ENCODE data around the gene FRMD4A.
A peak's percentile ranks its signal among the peaks of the same experiment; 100 is the strongest.

The FRMD4A gene

DNA sequence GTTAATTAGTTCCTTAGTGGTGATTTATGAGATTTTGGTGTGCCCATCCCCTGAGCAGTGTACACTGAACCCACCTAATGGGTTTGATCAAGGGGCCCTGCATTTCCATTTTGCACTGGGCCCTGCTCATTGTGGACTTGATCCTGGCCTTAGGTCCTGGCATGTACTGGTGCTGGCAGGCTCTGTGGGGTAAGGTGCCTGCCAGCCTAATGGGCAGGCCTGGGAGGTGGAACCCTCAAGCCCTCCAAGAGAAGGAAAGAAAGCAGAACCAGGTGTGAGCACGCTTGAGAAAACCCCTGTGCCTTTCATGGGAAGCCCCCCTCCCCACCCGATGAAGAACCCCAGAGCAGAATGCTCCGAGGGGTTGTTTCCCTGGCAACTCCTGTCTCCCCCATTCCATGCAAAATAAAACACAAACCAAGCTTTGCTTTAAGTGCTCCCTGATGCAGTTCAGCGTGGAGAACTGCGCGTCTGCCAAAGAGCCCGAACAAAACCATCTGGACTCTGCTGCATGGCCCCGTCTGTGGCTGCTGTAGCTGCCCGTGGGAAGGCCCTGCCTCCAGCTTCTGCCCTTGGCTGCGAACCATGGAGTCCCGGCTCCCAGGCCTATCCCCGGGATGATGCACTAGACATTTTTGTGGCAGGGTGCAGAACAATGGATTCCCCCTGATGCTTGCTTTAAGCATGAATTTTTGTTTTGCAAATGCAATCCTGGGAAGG is 620.6 kb downstream of the FRMD4A start:
- intact Hi-C loops (cut with DNase I), result no loop called here
- peak in 17 of 42 donors; percentile 12 to 64 (median 35) for DNase-seq

DNA sequence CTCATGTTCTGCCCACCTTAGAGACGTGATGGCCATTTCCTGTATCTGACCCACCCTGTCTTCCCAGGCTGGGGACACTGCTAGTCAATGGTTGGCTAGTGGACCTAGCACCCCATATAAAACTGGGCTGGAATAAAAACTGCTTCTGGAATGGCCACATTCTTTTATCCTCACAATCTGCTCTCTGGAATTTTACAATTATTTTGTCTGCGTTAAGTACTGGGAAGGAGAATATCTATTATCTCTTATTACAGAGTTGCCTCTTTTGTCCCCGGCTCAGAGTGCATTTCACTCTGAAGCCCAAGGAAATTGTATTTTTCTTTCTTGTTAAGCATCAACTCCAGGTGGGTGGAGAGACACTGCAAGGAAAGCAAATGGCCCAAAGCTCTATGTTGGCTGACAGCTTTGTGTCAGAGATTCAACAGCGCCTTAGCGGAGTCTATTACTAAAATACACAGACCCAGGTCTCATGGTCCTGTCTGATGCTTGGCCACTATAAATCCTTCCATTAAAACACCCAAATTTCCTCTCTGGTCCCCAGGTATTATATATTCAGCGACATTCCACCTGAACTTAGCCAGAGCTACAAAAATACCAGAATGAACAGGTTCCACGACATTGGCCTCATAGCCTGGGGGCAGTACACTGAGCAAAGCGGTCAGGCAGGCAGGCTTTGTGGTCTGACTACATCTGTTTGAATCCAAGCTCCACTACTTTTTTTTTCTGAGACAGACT is 622.3 kb downstream of the FRMD4A start:
- DNase-seq, result no peak
- intact Hi-C loops (cut with DNase I), result no loop called here

GRCh38 chr10:13707156-13707881 is 623.4 kb downstream of the FRMD4A start:
- intact Hi-C loops (cut with DNase I), result no loop called here
- DNase-seq, result peak; percentile 26 to 91 (median 72)

GRCh38 chr10:13706604-13707003 is 624.1 kb downstream of the FRMD4A start:
- intact Hi-C loops (cut with DNase I), result no loop called here

DNA sequence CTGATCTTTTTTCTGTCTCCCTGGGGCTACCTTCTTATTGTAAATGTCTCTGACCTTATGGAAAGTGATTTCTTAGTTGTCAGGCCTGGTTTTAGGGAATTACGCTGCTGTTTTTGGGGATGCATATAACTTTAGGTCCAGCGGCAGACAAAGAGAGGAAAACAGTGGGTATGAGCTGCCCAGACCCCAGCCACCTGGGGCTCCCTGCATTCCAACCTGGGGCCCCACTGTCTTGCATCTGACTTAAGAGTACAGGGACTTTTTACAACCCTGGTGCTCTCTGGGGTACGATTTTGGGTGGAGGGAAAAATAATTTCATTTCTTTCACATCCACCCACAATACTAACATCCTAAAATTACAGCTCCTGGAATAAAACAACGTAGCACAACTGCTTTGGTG is 624.5 kb downstream of the FRMD4A start:
- DNase-seq, result no peak
- intact Hi-C loops (cut with DNase I), result no loop called here

More at GRCh38 chr10:13706604-13707003, 624.1 kb downstream of the FRMD4A start:
- DNase-seq, result no peak

DNA sequence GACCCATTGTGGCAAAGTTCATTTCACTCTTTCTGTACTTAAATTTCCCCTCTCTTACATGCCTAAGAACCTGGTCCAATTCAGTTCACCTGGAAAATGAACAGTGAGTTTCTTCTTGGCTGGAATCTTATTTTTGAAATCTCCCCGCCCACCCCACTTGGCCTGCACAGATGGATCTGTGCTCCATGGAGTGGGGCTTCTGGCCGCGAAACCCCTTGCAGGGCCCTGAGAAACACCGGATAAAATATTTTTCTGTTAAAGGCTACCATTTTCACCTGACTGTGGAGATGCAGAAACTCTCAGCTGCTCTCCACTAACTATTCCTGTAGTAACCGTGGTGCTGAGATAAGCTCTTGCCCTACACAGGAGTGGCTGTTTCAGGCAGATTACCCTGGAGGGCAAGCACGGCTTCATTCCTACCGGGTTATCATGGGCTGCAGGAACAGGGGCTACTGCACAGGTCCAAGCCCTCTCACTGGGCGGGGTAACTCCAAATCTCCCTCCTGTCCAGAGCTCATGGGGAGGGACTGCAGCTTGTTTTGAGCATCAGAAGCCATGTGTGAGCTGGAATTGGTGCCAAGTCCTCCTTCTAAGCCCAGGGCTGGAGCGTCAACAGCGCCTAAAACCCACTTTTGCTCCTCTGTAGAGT is 625.1 kb downstream of the FRMD4A start:
- no peak for DNase-seq
- intact Hi-C loops (cut with DNase I), result no loop called here

DNA sequence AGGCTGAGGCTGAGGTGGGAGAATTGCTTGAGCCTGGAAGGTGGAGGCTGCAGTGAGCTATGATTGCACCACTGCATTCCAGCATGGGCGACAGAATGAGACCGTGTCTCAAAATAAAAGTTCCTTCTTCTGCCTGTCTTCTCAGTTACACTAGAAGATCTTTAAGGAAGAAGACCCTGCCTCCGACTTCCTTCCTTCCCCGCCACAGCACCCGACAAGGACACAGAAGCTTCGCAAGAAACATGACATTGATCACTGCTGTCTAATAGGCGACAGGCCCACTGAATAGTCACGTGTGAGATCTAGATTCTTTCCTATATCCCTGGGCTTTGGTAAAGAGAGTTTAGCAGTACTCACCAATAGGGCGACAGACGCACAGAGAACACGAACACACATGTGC is 625.8 kb downstream of the FRMD4A start:
- DNase-seq, result peak in 1 of 42 donors; percentile 25
- intact Hi-C loops (cut with DNase I), result no loop called here

GRCh38 chr10:13703997-13704536 is 626.7 kb downstream of the FRMD4A start:
- DNase-seq, result no peak
- intact Hi-C loops (cut with DNase I), result no loop called here

GRCh38 chr10:13703101-13703818 is 627.5 kb downstream of the FRMD4A start:
- intact Hi-C loops (cut with DNase I), result no loop called here
- DNase-seq, result no peak

GRCh38 chr10:13701157-13701919 is 629.4 kb downstream of the FRMD4A start:
- intact Hi-C loops (cut with DNase I), result no loop called here
- no peak for DNase-seq

DNA sequence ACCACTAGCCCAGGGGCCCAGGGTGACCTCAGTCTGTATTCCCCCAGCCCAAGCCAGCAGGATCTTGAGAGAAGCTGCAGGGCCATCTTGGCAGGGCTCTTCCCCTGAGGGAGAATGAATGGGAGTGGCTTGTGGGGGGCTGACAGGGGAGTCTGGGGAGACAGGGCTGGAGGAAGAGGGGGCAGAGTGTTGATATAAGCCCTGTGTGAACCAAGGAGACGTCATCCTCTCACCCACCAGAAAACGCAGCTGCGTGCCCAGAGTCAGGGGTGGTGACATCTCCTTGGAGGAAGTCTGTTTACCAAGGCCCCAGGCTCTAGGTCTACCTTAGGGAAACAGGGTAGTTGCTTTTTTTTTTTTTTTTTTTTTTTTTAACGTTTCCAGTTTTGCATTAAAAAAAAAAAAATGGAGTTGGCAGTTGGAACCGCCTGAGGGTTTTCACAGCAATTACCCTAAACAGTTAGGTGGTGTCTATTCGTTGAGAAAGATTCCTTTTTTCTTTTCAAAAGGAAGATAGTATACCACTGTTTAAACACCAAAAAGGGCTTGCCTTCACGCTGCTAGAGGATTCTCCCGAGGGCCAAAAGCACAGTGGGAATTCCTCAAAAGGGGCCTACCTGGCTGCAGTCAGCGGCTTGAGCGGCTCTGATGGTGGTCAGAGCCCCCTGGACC is 630.1 kb downstream of the FRMD4A start:
- intact Hi-C loops (cut with DNase I), result no loop called here

GRCh38 chr10:13699216-13699615 is 631.5 kb downstream of the FRMD4A start:
- intact Hi-C loops (cut with DNase I), result no loop called here

More for the DNA sequence above, 630.1 kb downstream of the FRMD4A start:
- DNase-seq, result no peak

DNA sequence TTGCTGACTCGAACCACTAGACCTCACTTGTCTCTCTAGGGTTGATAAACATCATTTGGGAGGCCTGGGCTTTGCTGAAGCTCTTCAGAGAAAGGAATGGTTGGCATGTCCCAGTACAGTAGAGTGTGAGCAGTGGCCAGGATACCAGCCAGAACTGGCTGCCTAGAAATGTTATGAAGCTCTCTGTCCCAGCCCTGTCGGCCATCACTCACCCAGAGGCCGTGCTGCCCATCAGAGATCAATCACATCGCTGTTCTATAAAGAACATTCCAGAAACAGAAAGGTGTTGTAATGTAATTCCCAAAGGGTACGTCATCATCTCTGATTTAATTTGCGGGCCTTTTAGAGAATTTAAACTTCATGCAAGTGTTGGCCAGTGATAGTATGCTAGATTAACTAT is 632.5 kb downstream of the FRMD4A start:
- no peak for DNase-seq
- intact Hi-C loops (cut with DNase I), result no loop called here

More at GRCh38 chr10:13699216-13699615, 631.5 kb downstream of the FRMD4A start:
- DNase-seq, result no peak

GRCh38 chr10:13696071-13696470 is 634.7 kb downstream of the FRMD4A start:
- no peak for DNase-seq
- intact Hi-C loops (cut with DNase I), result no loop called here

- DNase-seq, result no peak
- intact Hi-C loops (cut with DNase I), result no loop called here
Measured at GRCh38 chr10:13695588-13695987, 635.1 kb downstream of the FRMD4A start.

GRCh38 chr10:13693783-13694700 is 636.7 kb downstream of the FRMD4A start:
- intact Hi-C loops (cut with DNase I), result no loop called here
- DNase-seq, result peak in 3 of 42 donors; percentile 31 to 54 (median 38)
